ENCODE measurements around the gene SCARF2. TPM values are rescaled to one million over a fixed set of nuclear protein-coding genes. Genes with fewer than 3 reads are reported as not detected.

SCARF2 gene
- total RNA-seq, 1 donor from 2014 or later: 0.16 TPM

- intact Hi-C loops (cut with micrococcal nuclease): loop anchor here (5.0 kb wide), 1 partner anchor 66 kb away; the partner anchor contains the start of gene KLHL22
- Mint-ChIP-seq H3K4me1 (peaks cover 9% of the 10 kb centered on the region), H3K36me3 (ENCODE audit: low read depth) (no peaks in the 10 kb centered on the region), H3K9me3 (no peaks in the 10 kb centered on the region), H3K27me3 (peaks cover 70% of the 10 kb centered on the region), H3K27ac (no peak overlapping the region), H3K4me3 (peak overlapping the region; percentile 55)
- peak; percentile 56 for DNase-seq
Measured at GRCh38 chr22:20431511-20432192, 6.0 kb downstream of the SCARF2 start.

- Mint-ChIP-seq H3K36me3 (ENCODE audit: low read depth) (no peaks in the 10 kb centered on the region), H3K4me3 (peak overlapping the region; percentile 70), H3K27me3 (peaks cover 74% of the 10 kb centered on the region), H3K9me3 (no peaks in the 10 kb centered on the region), H3K27ac (no peak overlapping the region), H3K4me1 (peaks cover 9% of the 10 kb centered on the region)
- peak; percentile 85 for DNase-seq
- intact Hi-C loops (cut with micrococcal nuclease): loop anchor here (5.0 kb wide), 1 partner anchor 66 kb away; the partner anchor contains the start of gene KLHL22
Measured at GRCh38 chr22:20430720-20431510, 6.7 kb downstream of the SCARF2 start.

- H3K27ac Mint-ChIP-seq: no peak overlapping the region
Measured at GRCh38 chr22:20430101-20430719, 7.4 kb downstream of the SCARF2 start.

GRCh38 chr22:20429254-20430100, 8.1 kb downstream of the SCARF2 start:
- Mint-ChIP-seq H3K27me3 (peaks cover 62% of the 10 kb centered on the region), H3K27ac (no peak overlapping the region), H3K4me3 (peak overlapping the region; percentile 81), H3K36me3 (ENCODE audit: low read depth) (no peaks in the 10 kb centered on the region), H3K4me1 (peaks cover 11% of the 10 kb centered on the region), H3K9me3 (no peaks in the 10 kb centered on the region)
- intact Hi-C loops (cut with micrococcal nuclease): loop anchor here (5.0 kb wide), 1 partner anchor 68 kb away; the partner anchor contains the start of gene KLHL22
- peak; percentile 95 for DNase-seq

More at GRCh38 chr22:20430101-20430719, 7.4 kb downstream of the SCARF2 start:
- H3K4me3 Mint-ChIP-seq: peak overlapping the region; percentile 81
- intact Hi-C loops (cut with micrococcal nuclease): loop anchor here (5.0 kb wide), 1 partner anchor 67 kb away; the partner anchor contains the start of gene KLHL22
- no peaks in the 10 kb centered on the region for H3K9me3 Mint-ChIP-seq
- H3K4me1 Mint-ChIP-seq: peaks cover 9% of the 10 kb centered on the region
- H3K36me3 Mint-ChIP-seq (ENCODE audit: low read depth): no peaks in the 10 kb centered on the region
- peak; percentile 71 for DNase-seq
- peaks cover 67% of the 10 kb centered on the region for H3K27me3 Mint-ChIP-seq

- Mint-ChIP-seq H3K4me3 (peak overlapping the region; percentile 81), H3K9me3 (no peaks in the 10 kb centered on the region), H3K4me1 (peaks cover 11% of the 10 kb centered on the region), H3K36me3 (ENCODE audit: low read depth) (no peaks in the 10 kb centered on the region), H3K27me3 (peaks cover 57% of the 10 kb centered on the region), H3K27ac (no peak overlapping the region)
- DNase-seq: no peak
- intact Hi-C loops (cut with micrococcal nuclease): no loop called here
Measured at GRCh38 chr22:20428496-20429253, 8.9 kb downstream of the SCARF2 start.

GRCh38 chr22:20427945-20428417, 9.6 kb downstream of the SCARF2 start:
- peaks cover 56% of the 10 kb centered on the region for H3K27me3 Mint-ChIP-seq
- no peak overlapping the region for H3K4me3 Mint-ChIP-seq
- no peaks in the 10 kb centered on the region for H3K9me3 Mint-ChIP-seq
- peaks cover 13% of the 10 kb centered on the region for H3K4me1 Mint-ChIP-seq
- H3K36me3 Mint-ChIP-seq (ENCODE audit: low read depth): no peaks in the 10 kb centered on the region
- DNase-seq: no peak
- intact Hi-C loops (cut with micrococcal nuclease): no loop called here
- H3K27ac Mint-ChIP-seq: no peak overlapping the region

GRCh38 chr22:20427104-20427944, 10.3 kb downstream of the SCARF2 start:
- Mint-ChIP-seq H3K4me1 (peaks cover 13% of the 10 kb centered on the region), H3K9me3 (no peaks in the 10 kb centered on the region), H3K27ac (no peak overlapping the region), H3K4me3 (no peak overlapping the region), H3K36me3 (ENCODE audit: low read depth) (no peaks in the 10 kb centered on the region), H3K27me3 (peaks cover 49% of the 10 kb centered on the region)
- intact Hi-C loops (cut with micrococcal nuclease): no loop called here
- no peak for DNase-seq

- no peak for DNase-seq
- intact Hi-C loops (cut with micrococcal nuclease): no loop called here
- H3K4me3 Mint-ChIP-seq: no peak overlapping the region
Measured at GRCh38 chr22:20426259-20426615, 11.4 kb downstream of the SCARF2 start.

GRCh38 chr22:20425566-20426258, 11.9 kb downstream of the SCARF2 start:
- intact Hi-C loops (cut with micrococcal nuclease): no loop called here

More at GRCh38 chr22:20426259-20426615, 11.4 kb downstream of the SCARF2 start:
- Mint-ChIP-seq H3K27ac (no peak overlapping the region), H3K36me3 (ENCODE audit: low read depth) (no peaks in the 10 kb centered on the region), H3K27me3 (peaks cover 42% of the 10 kb centered on the region), H3K4me1 (peaks cover 10% of the 10 kb centered on the region), H3K9me3 (no peaks in the 10 kb centered on the region)

GRCh38 chr22:20424932-20425565, 12.6 kb downstream of the SCARF2 start:
- Mint-ChIP-seq H3K4me3 (peak overlapping the region; percentile 43), H3K9me3 (no peaks in the 10 kb centered on the region), H3K27ac (no peak overlapping the region), H3K27me3 (peaks cover 37% of the 10 kb centered on the region), H3K36me3 (ENCODE audit: low read depth) (no peaks in the 10 kb centered on the region), H3K4me1 (peaks cover 8% of the 10 kb centered on the region)
- DNase-seq: no peak
- intact Hi-C loops (cut with micrococcal nuclease): no loop called here

More at GRCh38 chr22:20425566-20426258, 11.9 kb downstream of the SCARF2 start:
- Mint-ChIP-seq H3K27ac (no peak overlapping the region), H3K27me3 (peaks cover 42% of the 10 kb centered on the region), H3K4me3 (no peak overlapping the region), H3K9me3 (no peaks in the 10 kb centered on the region), H3K4me1 (peaks cover 10% of the 10 kb centered on the region), H3K36me3 (ENCODE audit: low read depth) (no peaks in the 10 kb centered on the region)
- no peak for DNase-seq

- Mint-ChIP-seq H3K9me3 (no peaks in the 10 kb centered on the region), H3K36me3 (ENCODE audit: low read depth) (no peaks in the 10 kb centered on the region), H3K27ac (no peak overlapping the region), H3K4me3 (no peak overlapping the region), H3K27me3 (peaks cover 34% of the 10 kb centered on the region), H3K4me1 (peaks cover 8% of the 10 kb centered on the region)
- intact Hi-C loops (cut with micrococcal nuclease): no loop called here
- no peak for DNase-seq
Measured at GRCh38 chr22:20424568-20424931, 13.1 kb downstream of the SCARF2 start.
